ENCODE measurements around the gene NMRK1. TPM values are rescaled to one million over a fixed set of nuclear protein-coding genes. Genes with fewer than 3 reads are reported as not detected.

Gene NMRK1
- polyA plus RNA-seq, 1 of the 3 experiments (the other 2 are of a cell fraction): 8.4 TPM

DNA sequence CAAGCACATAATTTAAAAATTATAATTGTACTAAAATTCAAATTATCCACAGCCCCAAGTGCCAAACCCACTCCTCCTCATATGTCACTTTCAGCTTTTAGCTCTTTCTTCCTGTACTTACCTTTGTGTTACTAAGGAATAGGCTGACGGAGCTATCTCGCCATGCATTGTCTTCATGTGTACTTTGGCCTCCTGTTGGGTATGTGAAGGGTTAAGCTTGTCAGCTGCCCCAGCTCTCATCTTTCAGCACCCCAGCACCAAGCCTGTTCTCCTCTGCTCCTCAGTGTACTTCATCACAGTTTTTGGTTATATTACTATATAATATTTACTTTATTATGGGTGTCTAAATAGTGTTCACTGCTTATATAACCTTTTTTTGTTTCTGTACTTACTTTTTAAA is 46.5 kb upstream of the NMRK1 start (continued):
- TF ChIP-seq, protein P1, sequence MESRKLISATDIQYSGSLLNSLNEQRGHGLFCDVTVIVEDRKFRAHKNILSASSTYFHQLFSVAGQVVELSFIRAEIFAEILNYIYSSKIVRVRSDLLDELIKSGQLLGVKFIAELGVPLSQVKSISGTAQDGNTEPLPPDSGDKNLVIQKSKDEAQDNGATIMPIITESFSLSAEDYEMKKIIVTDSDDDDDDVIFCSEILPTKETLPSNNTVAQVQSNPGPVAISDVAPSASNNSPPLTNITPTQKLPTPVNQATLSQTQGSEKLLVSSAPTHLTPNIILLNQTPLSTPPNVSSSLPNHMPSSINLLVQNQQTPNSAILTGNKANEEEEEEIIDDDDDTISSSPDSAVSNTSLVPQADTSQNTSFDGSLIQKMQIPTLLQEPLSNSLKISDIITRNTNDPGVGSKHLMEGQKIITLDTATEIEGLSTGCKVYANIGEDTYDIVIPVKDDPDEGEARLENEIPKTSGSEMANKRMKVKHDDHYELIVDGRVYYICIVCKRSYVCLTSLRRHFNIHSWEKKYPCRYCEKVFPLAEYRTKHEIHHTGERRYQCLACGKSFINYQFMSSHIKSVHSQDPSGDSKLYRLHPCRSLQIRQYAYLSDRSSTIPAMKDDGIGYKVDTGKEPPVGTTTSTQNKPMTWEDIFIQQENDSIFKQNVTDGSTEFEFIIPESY (IDR thresholded peaks at IDR 0.05; ENCODE audit: borderline replicate concordance, low read depth): no peak
- TF ChIP-seq SMC3 (IDR thresholded peaks at IDR 0.05; ENCODE audit: low read depth, low read length): no peak

DNA sequence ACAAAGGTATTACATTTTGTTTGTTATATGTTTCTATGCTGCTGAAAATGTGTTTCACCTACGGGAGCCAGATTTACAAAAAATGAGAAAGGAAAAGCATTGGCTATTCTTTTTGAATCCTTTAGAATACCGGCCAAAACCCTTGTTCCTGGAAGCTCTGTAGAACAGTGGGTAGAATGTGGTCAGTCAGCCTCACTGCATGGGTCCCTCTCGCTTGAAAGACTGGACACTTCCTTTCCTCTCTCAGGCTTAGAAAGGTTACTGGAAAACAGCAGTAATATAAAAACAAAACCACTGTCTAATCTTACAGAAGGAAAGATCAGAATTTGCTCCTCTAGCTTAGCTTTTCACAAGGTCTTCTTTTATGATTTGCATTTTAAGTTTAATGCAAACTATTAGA is 45.4 kb upstream of the NMRK1 start:
- ChIA-PET POLR2A (no interaction called here), CTCF (no interaction called here)
- no peaks in the 10 kb centered on the region for H4K20me1 ChIP-seq (ENCODE audit: insufficient read depth)
- H3K4me1 ChIP-seq (ENCODE audit: control insufficient read depth in 1 of 2, insufficient read depth in 2 of 2, low read depth in 1 of 2, low read length in 1 of 2): no peaks in the 10 kb centered on the region; a peak in 1 of 4 replicates
- H3K36me3 ChIP-seq (replicated peaks in 1 of 2; ENCODE audit: control insufficient read depth in 1 of 2, insufficient read depth in 2 of 2, low read length in 1 of 2): peaks cover 0 to 11% of the 10 kb centered on the region in 2 experiments
- no peak for DNase-seq
- H3F3A ChIP-seq (replicated peaks; ENCODE audit: insufficient read depth): peaks cover 3% of the 10 kb centered on the region
- no peaks in the 10 kb centered on the region for H3K27me3 ChIP-seq (ENCODE audit: insufficient read depth)
- TF ChIP-seq CHD2 (IDR thresholded peaks at IDR 0.05; ENCODE audit: low read length, partially characterized antibody): no peak
- TF ChIP-seq JUND (IDR thresholded peaks at IDR 0.05): no peak
- TF ChIP-seq NRF1 (IDR thresholded peaks at IDR 0.05; ENCODE audit: low read depth, low read length): no peak
- TF ChIP-seq, protein P2, sequence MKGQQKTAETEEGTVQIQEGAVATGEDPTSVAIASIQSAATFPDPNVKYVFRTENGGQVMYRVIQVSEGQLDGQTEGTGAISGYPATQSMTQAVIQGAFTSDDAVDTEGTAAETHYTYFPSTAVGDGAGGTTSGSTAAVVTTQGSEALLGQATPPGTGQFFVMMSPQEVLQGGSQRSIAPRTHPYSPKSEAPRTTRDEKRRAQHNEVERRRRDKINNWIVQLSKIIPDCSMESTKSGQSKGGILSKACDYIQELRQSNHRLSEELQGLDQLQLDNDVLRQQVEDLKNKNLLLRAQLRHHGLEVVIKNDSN (IDR thresholded peaks at IDR 0.05; ENCODE audit: borderline replicate concordance, low read depth): no peak
- no peak for TF ChIP-seq FOXJ3 (CRISPR knock-in tag; IDR thresholded peaks at IDR 0.05)
- 25% methylated on average over 3 of the region's 3 CpGs for WGBS (ENCODE audit: low lambda C conversion rate)
- H2AFZ ChIP-seq (ENCODE audit: low read depth): no peak overlapping the region
- no peak overlapping the region for H3K4me2 ChIP-seq
- no peak overlapping the region for H3K4me3 ChIP-seq (ENCODE audit: low read depth in 2 of 2, low read length in 1 of 2)
- no peaks in the 10 kb centered on the region for H3K79me2 ChIP-seq (ENCODE audit: insufficient read depth)
- no peak overlapping the region for H3K9ac ChIP-seq
- no peaks in the 10 kb centered on the region for H3K9me2 ChIP-seq
- H3K9me3 ChIP-seq: no peaks in the 10 kb centered on the region
- H3K27ac ChIP-seq (ENCODE audit: low read depth in 2 of 2, low read length in 1 of 2): no peak overlapping the region

DNA sequence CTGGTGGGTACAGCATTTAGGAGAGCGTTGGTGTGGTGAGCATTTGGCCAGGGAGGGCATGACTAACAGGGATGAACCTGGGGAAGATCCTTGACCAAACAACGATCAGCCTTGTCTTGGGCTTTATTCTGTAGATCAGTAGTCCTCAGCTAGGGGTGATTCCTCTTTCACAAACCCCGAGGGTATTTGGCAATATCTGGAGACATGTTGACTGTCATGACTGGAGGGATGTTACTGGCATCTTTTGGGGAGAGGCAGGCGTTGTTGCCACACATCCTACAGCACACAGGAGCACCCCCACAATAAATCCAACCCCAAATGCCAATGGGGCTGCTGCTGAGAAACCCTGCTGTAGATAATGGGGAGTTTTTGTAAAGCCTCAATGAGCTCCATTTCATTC is 44.3 kb upstream of the NMRK1 start:
- H3K4me1 ChIP-seq (ENCODE audit: control insufficient read depth in 1 of 2, insufficient read depth in 2 of 2, low read depth in 1 of 2, low read length in 1 of 2): no peaks in the 10 kb centered on the region; a peak in 1 of 4 replicates
- H3K4me3 ChIP-seq (ENCODE audit: low read depth in 2 of 2, low read length in 1 of 2): no peak overlapping the region
- no peaks in the 10 kb centered on the region for H4K20me1 ChIP-seq (ENCODE audit: insufficient read depth)
- H2AFZ ChIP-seq (ENCODE audit: low read depth): no peak overlapping the region
- CTCF ChIA-PET: no interaction called here
- peaks cover 3% of the 10 kb centered on the region for H3F3A ChIP-seq (replicated peaks; ENCODE audit: insufficient read depth)
- peaks cover 0 to 11% of the 10 kb centered on the region in 2 experiments for H3K36me3 ChIP-seq (replicated peaks in 1 of 2; ENCODE audit: control insufficient read depth in 1 of 2, insufficient read depth in 2 of 2, low read length in 1 of 2)
- no peaks in the 10 kb centered on the region for H3K79me2 ChIP-seq (ENCODE audit: insufficient read depth)
- no peaks in the 10 kb centered on the region for H3K9me3 ChIP-seq
- DNase-seq: no peak
- no peaks in the 10 kb centered on the region for H3K9me2 ChIP-seq
- H3K9ac ChIP-seq: no peak overlapping the region
- H3K27me3 ChIP-seq (ENCODE audit: insufficient read depth): no peaks in the 10 kb centered on the region
- H3K27ac ChIP-seq (ENCODE audit: low read depth in 2 of 2, low read length in 1 of 2): no peak overlapping the region
- no peak overlapping the region for H3K4me2 ChIP-seq
- POLR2A ChIA-PET: no interaction called here
- WGBS (ENCODE audit: low lambda C conversion rate): 35% methylated on average over 4 of the region's 4 CpGs
- TF ChIP-seq, protein P3, sequence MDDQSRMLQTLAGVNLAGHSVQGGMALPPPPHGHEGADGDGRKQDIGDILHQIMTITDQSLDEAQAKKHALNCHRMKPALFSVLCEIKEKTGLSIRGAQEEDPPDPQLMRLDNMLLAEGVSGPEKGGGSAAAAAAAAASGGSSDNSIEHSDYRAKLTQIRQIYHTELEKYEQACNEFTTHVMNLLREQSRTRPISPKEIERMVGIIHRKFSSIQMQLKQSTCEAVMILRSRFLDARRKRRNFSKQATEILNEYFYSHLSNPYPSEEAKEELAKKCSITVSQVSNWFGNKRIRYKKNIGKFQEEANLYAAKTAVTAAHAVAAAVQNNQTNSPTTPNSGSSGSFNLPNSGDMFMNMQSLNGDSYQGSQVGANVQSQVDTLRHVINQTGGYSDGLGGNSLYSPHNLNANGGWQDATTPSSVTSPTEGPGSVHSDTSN (IDR thresholded peaks at IDR 0.05): no peak
- TF ChIP-seq CHD2 (IDR thresholded peaks at IDR 0.05; ENCODE audit: low read length, partially characterized antibody) (no peak), EP300 (IDR thresholded peaks at IDR 0.05; ENCODE audit: borderline replicate concordance in 1 of 2, low read depth in 1 of 2, low read length in 1 of 2) (no peak), GABPA (IDR thresholded peaks at IDR 0.05; ENCODE audit: low read depth) (no peak), TEAD4 (IDR thresholded peaks at IDR 0.05; ENCODE audit: borderline replicate concordance, insufficient read depth) (no peak)
- TF ChIP-seq, protein P1 (IDR thresholded peaks at IDR 0.05; ENCODE audit: borderline replicate concordance, low read depth): no peak
